Islet precursor cell (in vitro differentiated cells): ENCODE data around the gene SLC25A47.
"Not testable (repeated sequence)": the region's sequence is repeated elsewhere in the genome, so short reads cannot be mapped to it uniquely, and the experiment has no call there.

Experiments
- DNase-seq: peaks from one replicate; pipeline ENCODE4 v3.0.0-alpha.2; 2018

The SLC25A47 gene

GRCh38 chr14:100323121-100323941 is at the start of gene SLC25A47:
Gene SLC25A47 (plus strand): TSS chr14:100323339. CDS start chr14:100323415, 76 bp downstream.
- DNase-seq: no peak

- DNase-seq: no peak
Observed at GRCh38 chr14:100274250-100274649, 48.9 kb upstream of the SLC25A47 start.

- DNase-seq: no peak
Observed at GRCh38 chr14:100275214-100275613, 47.9 kb upstream of the SLC25A47 start.

- DNase-seq: peak; percentile 70
Observed at GRCh38 chr14:100278702-100279101, 44.4 kb upstream of the SLC25A47 start.

- no peak for DNase-seq
Observed at GRCh38 chr14:100279133-100279532, 44.0 kb upstream of the SLC25A47 start.

- DNase-seq: no peak
Observed at GRCh38 chr14:100279563-100279962, 43.6 kb upstream of the SLC25A47 start.

GRCh38 chr14:100281286-100282082 is 41.7 kb upstream of the SLC25A47 start:
- DNase-seq: peak; percentile 64

GRCh38 chr14:100282083-100282350 is 41.1 kb upstream of the SLC25A47 start:
- no peak for DNase-seq

GRCh38 chr14:100282766-100283419 is 40.2 kb upstream of the SLC25A47 start:
- DNase-seq: peak; percentile 78

- DNase-seq: not testable (repeated sequence)
Observed at GRCh38 chr14:100283436-100283835, 39.7 kb upstream of the SLC25A47 start.

GRCh38 chr14:100283984-100284881 is 38.9 kb upstream of the SLC25A47 start:
- peak; percentile 49 for DNase-seq

- peak; percentile 83 for DNase-seq
Observed at GRCh38 chr14:100285021-100285912, 37.9 kb upstream of the SLC25A47 start.

GRCh38 chr14:100285913-100286400 is 37.2 kb upstream of the SLC25A47 start:
- DNase-seq: no peak

- peak; percentile 44 for DNase-seq
Observed at GRCh38 chr14:100286484-100287191, 36.5 kb upstream of the SLC25A47 start.

GRCh38 chr14:100287202-100287997 is 35.7 kb upstream of the SLC25A47 start:
- peak; percentile 58 for DNase-seq

- DNase-seq: not testable (repeated sequence)
Observed at GRCh38 chr14:100287998-100288295, 35.2 kb upstream of the SLC25A47 start.

- DNase-seq: peak; percentile 32
Observed at GRCh38 chr14:100288382-100289185, 34.6 kb upstream of the SLC25A47 start.

- DNase-seq: peak; percentile 55
Observed at GRCh38 chr14:100289916-100290606, 33.1 kb upstream of the SLC25A47 start.
